Pancreas (tissue), 10 donors: ENCODE results near the gene PRKCB. TPM values are rescaled to one million over a fixed set of nuclear protein-coding genes. Genes with fewer than 3 reads are reported as not detected.

Source experiments
- ATAC-seq, 4 donors: fragments of 200-7000 bp; cut with Tn5 transposase; one replicate each; pipeline versions ENCODE4 v1.8.0 to v1.9.1; 2020; ENCODE audit warnings: mild to moderate bottlenecking in 4 of 4, moderate library complexity in 4 of 4
- DNase-seq, 6 donors: peaks; one replicate each; pipeline ENCODE4 v3.0.0-alpha.2; 2020
- FAIRE-seq: peaks from 2 replicates; lab custom pipeline; 2012; peaks lifted over from hg19 to GRCh38; lab: Jason Lieb, UNC
- H3K27ac ChIP-seq, 4 donors: fragments of 200-600 bp; sonication (generic); 1 replicate in 3 of 4; 2 replicates in 1 of 4; pipeline versions ENCODE4 v1.5.0 to v1.8.0; 2020
- H3K27me3 ChIP-seq, 4 donors: fragments of 200-600 bp; one replicate each; pipeline ENCODE4 v1.8.0; 2021
- H3K36me3 ChIP-seq, 3 donors: fragments of 200-600 bp; sonication (generic) in 1 of 3; one replicate each; pipeline versions ENCODE4 v1.5.0 to v1.8.0; 2020 to 2021
- H3K4me1 ChIP-seq, 3 donors: fragments of 200-600 bp; one replicate each; pipeline ENCODE4 v1.8.0; 2021
- H3K4me3 ChIP-seq, 4 donors: fragments of 200-600 bp; sonication (generic) in 2 of 4; one replicate each; pipeline versions ENCODE4 v1.5.0 to v1.8.0; 2020 to 2021
- H3K9me3 ChIP-seq, 4 donors: fragments of 200-600 bp; one replicate each; pipeline ENCODE4 v1.8.0; 2021
- WGBS, 2 donors: extraction: QIAGEN DNeasy Blood & Tissue Kit; methylation state at CpG; one replicate each; pipeline ENCODE4 v1.1.7; 2013; 5-methylcytosine and 5-hydroxymethylcytosine counted together
- intact Hi-C, 3 donors: fragments of 100-400 bp; cut with DNase I; formaldehyde crosslinking; loops; one replicate each; pipeline versions ENCODE4 v1.11.1 to v1.14.2; 2022
- polyA plus RNA-seq, 2 donors: library from polyadenylated mRNA; stranded (reverse); fragments of 200-250 nt; gene quantifications; one replicate each; pipeline ENCODE4 v1.2.3, GENCODE V29; 2013
- total RNA-seq, 6 donors: library from RNA; stranded (reverse); fragmentation: NEBNext Ultra II Directional in 4 of 6; extraction: Animal tissue kit (Norgen Biotek cat#: 25700) in 4 of 6; gene quantifications; one replicate each; pipeline versions ENCODE4 v1.2.1 to v1.2.4, GENCODE V29; 2021 to 2023
- TF ChIP-seq, protein P1 (sequence below), 4 donors: fragments of 200-600 bp; sonication (generic) in 3 of 4; IDR thresholded peaks; one replicate each; pipeline versions ENCODE4 v1.5.0 to v1.8.0; 2021; ENCODE audit warnings: antibody characterized with exemption in 4 of 4
- donor health status: healthy with polysubstance abuse.
- donor health status: DM: no; HTN: no; CAD: no; lungs with moderate emphysema.
- donor health status: DM: no; HTN: no; CAD: no.
- donor health status: control.
- donor health status: control.
- donor health status: Bipolar disorder and iron deficiency.
- donor health status: DM: yes; HTN: yes; CAD: no.
- donor health status: DM: no; HTN: no; CAD: no.
- donor health status: DM: no; HTN: no; CAD: no.
- donor health status: DM: yes; HTN: yes; CAD: no.

The PRKCB gene
- total and polyA plus RNA-seq, 8 donors, result 0.19 to 4.3 (median 0.61) TPM

- FAIRE-seq (no peak), DNase-seq (no peak), ATAC-seq (no peak)
- Histone ChIP-seq H3K27me3 (no peaks in the 10 kb centered on the region), H3K4me3 (no peak overlapping the region), H3K4me1 (no peaks in the 10 kb centered on the region), H3K36me3 (no peaks in the 10 kb centered on the region), H3K9me3 (no peaks in the 10 kb centered on the region), H3K27ac (no peak overlapping the region)
- intact Hi-C loops, result no loop called here
- TF ChIP-seq, protein P1, sequence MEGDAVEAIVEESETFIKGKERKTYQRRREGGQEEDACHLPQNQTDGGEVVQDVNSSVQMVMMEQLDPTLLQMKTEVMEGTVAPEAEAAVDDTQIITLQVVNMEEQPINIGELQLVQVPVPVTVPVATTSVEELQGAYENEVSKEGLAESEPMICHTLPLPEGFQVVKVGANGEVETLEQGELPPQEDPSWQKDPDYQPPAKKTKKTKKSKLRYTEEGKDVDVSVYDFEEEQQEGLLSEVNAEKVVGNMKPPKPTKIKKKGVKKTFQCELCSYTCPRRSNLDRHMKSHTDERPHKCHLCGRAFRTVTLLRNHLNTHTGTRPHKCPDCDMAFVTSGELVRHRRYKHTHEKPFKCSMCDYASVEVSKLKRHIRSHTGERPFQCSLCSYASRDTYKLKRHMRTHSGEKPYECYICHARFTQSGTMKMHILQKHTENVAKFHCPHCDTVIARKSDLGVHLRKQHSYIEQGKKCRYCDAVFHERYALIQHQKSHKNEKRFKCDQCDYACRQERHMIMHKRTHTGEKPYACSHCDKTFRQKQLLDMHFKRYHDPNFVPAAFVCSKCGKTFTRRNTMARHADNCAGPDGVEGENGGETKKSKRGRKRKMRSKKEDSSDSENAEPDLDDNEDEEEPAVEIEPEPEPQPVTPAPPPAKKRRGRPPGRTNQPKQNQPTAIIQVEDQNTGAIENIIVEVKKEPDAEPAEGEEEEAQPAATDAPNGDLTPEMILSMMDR (IDR thresholded peaks at IDR 0.05), result no peak
- 37 to 39% methylated on average over 6 of the region's 6 CpGs for WGBS, 2 donors
Observed at GRCh38 chr16:23876256-23876896, 40.6 kb downstream of the PRKCB start.

- TF ChIP-seq, protein P1 (IDR thresholded peaks at IDR 0.05), result no peak
- Histone ChIP-seq H3K27ac (no peak overlapping the region), H3K4me3 (no peak overlapping the region), H3K9me3 (no peaks in the 10 kb centered on the region), H3K27me3 (no peaks in the 10 kb centered on the region), H3K4me1 (no peaks in the 10 kb centered on the region), H3K36me3 (no peaks in the 10 kb centered on the region)
- no peak for ATAC-seq
- intact Hi-C loops, result no loop called here
- no peak for FAIRE-seq
- DNase-seq, result no peak
- WGBS, 2 donors, result 73 to 78% methylated on average over 9 of the region's 9 CpGs
Observed at GRCh38 chr16:23877107-23878070, 41.6 kb downstream of the PRKCB start.

- WGBS, 2 donors, result 66 to 75% methylated on average over 9 of the region's 9 CpGs
- DNase-seq, result no peak
- no peaks in the 10 kb centered on the region for H3K36me3 ChIP-seq
- intact Hi-C loops, result no loop called here
- no peaks in the 10 kb centered on the region for H3K9me3 ChIP-seq
- H3K27ac ChIP-seq, result no peak overlapping the region
- no peak for FAIRE-seq
- no peaks in the 10 kb centered on the region for H3K27me3 ChIP-seq
- no peak overlapping the region for H3K4me3 ChIP-seq
- ATAC-seq, result no peak
- TF ChIP-seq, protein P1 (IDR thresholded peaks at IDR 0.05), result no peak
- no peaks in the 10 kb centered on the region for H3K4me1 ChIP-seq
Observed at GRCh38 chr16:23879735-23880373, 44.1 kb downstream of the PRKCB start.

GRCh38 chr16:23889189-23889588 is 53.4 kb downstream of the PRKCB start:
- intact Hi-C loops, result no loop called here
- H3K36me3 ChIP-seq, result no peaks in the 10 kb centered on the region
- H3K9me3 ChIP-seq, result no peaks in the 10 kb centered on the region
- TF ChIP-seq, protein P1 (IDR thresholded peaks at IDR 0.05), result no peak
- WGBS, 2 donors, result 45 to 67% methylated on average over 2 of the region's 2 CpGs
- H3K4me1 ChIP-seq, result no peaks in the 10 kb centered on the region
- H3K27ac ChIP-seq, result no peak overlapping the region
- no peak for ATAC-seq
- no peak for DNase-seq
- H3K27me3 ChIP-seq, result no peaks in the 10 kb centered on the region
- no peak overlapping the region for H3K4me3 ChIP-seq
- FAIRE-seq, result no peak
